Ishikawa (cell line): ENCODE data around the gene TGM2.

Experiments
- CEBPB ChIP-seq: IDR thresholded peaks from 2 replicates; pipeline ENCODE4 v1.6.1; 2012
- CREB1 ChIP-seq: IDR thresholded peaks from 2 replicates; pipeline ENCODE4 v1.6.1; 2012; ENCODE audit warnings: low read depth
- EGR1 ChIP-seq: IDR thresholded peaks from 2 replicates; pipeline ENCODE4 v1.6.1; 2012
- EP300 ChIP-seq: IDR thresholded peaks from 2 replicates; pipeline ENCODE4 v1.6.1; 2012; ENCODE audit warnings: borderline replicate concordance
- FOXM1 ChIP-seq: IDR thresholded peaks from 2 replicates; pipeline ENCODE4 v1.6.1; 2012; ENCODE audit warnings: low read depth, borderline replicate concordance
- MAX ChIP-seq: IDR thresholded peaks from 2 replicates; pipeline ENCODE4 v1.6.1; 2012
- NFIC ChIP-seq: IDR thresholded peaks from 2 replicates; pipeline ENCODE4 v1.6.1; 2012
- RAD21 ChIP-seq: IDR thresholded peaks from 2 replicates; pipeline ENCODE4 v1.6.1; 2012; ENCODE audit warnings: low read depth
- REST ChIP-seq: IDR thresholded peaks from 2 replicates; pipeline ENCODE4 v1.6.1; 2012; ENCODE audit warnings: low read depth, mild to moderate bottlenecking
- TCF12 ChIP-seq: IDR thresholded peaks from 2 replicates; pipeline ENCODE4 v1.6.1; 2012; ENCODE audit warnings: low read depth
- USF1 ChIP-seq: IDR thresholded peaks from 2 replicates; pipeline ENCODE4 v1.6.1; 2012
- YY1 ChIP-seq: IDR thresholded peaks from 2 replicates; pipeline ENCODE4 v1.6.1; 2012; ENCODE audit warnings: low read depth

- TF ChIP-seq CEBPB, result no peak
- TF ChIP-seq USF1, result no peak
- no peak for TF ChIP-seq EGR1
- TF ChIP-seq MAX, result no peak
- TF ChIP-seq EP300, result no peak
- TF ChIP-seq RAD21, result no peak
- no peak for TF ChIP-seq CREB1
- TF ChIP-seq FOXM1, result no peak
- TF ChIP-seq REST, result no peak
- no peak for TF ChIP-seq YY1
- no peak for TF ChIP-seq NFIC
- TF ChIP-seq TCF12, result no peak
These were observed 1.0 kb downstream of the TGM2 start for GRCh38 chr20:38164069-38164468.
